Heart left ventricle (tissue), 16 donors: ENCODE measurements around the gene NEUROD2. TPM values are rescaled to one million over a fixed set of nuclear protein-coding genes. Genes with fewer than 3 reads are reported as not detected.

Source experiments
- ATAC-seq, 4 donors: fragments of 200-7000 bp; cut with Tn5 transposase; one replicate each; pipeline ENCODE4 v1.9.1; 2020 to 2022; ENCODE audit warnings: moderate library complexity in 4 of 4, mild to moderate bottlenecking in 3 of 4, moderate number of reproducible peaks in 1 of 4
- DNase-seq, 5 donors: peaks; one replicate each; pipeline ENCODE4 v3.0.0-alpha.2; 2020
- H3K27ac ChIP-seq, 12 donors: fragments of 200-600 bp; sonication (generic) in 4 of 12; one replicate each; pipeline versions ENCODE4 v1.5.0 to v1.8.0; 2016 to 2022; ENCODE audit warnings: mild to moderate bottlenecking in 2 of 12
- H3K27me3 ChIP-seq, 9 donors: fragments of 200-600 bp; sonication (generic) in 2 of 9; one replicate each; pipeline versions ENCODE4 v1.5.1 to v1.8.0; 2016 to 2022; ENCODE audit warnings: mild to moderate bottlenecking in 3 of 9
- H3K36me3 ChIP-seq, 9 donors: fragments of 200-600 bp; sonication (generic) in 2 of 9; one replicate each; pipeline versions ENCODE4 v1.5.0 to v1.8.0; 2018 to 2022; ENCODE audit warnings: mild to moderate bottlenecking in 2 of 9
- H3K4me1 ChIP-seq, 12 donors: fragments of 200-600 bp; sonication (generic) in 4 of 12; one replicate each; pipeline versions ENCODE4 v1.5.0 to v1.8.0; 2016 to 2022; ENCODE audit warnings: mild to moderate bottlenecking in 3 of 12
- H3K4me3 ChIP-seq, 12 donors: fragments of 200-600 bp; sonication (generic) in 4 of 12; one replicate each; pipeline versions ENCODE4 v1.5.0 to v1.8.0; 2017 to 2022; ENCODE audit warnings: mild to moderate bottlenecking in 9 of 12, moderate library complexity in 4 of 12
- H3K9me3 ChIP-seq, 12 donors: fragments of 200-600 bp; sonication (generic) in 4 of 12; one replicate each; pipeline versions ENCODE4 v1.5.0 to v1.8.0; 2016 to 2022; ENCODE audit warnings: mild to moderate bottlenecking in 1 of 12
- POLR2A ChIP-seq, 2 donors: fragments of 450-650 bp; IDR thresholded peaks; one replicate each; pipeline ENCODE4 v1.6.1; 2017; ENCODE audit warnings: antibody characterized with exemption in 2 of 2, mild to moderate bottlenecking in 2 of 2, moderate library complexity in 2 of 2
- WGBS, 4 donors: extraction: QIAGEN DNeasy Blood & Tissue Kit in 2 of 4; methylation state at CpG; one replicate each; pipeline versions ENCODE4 v1.1.5 to v1.1.7; 2013 to 2018; 5-methylcytosine and 5-hydroxymethylcytosine counted together
- intact Hi-C, 10 donors: fragments of 100-400 bp; cut with DNase I; formaldehyde crosslinking; loops; one replicate each; pipeline versions ENCODE4 v1.11.1 to v1.14.2; 2022
- polyA plus RNA-seq, 2 donors: library from polyadenylated mRNA; stranded (reverse); fragments of 200-250 nt; gene quantifications; one replicate each; pipeline ENCODE4 v1.2.3, GENCODE V29; 2013
- total RNA-seq, 9 donors: library from RNA; depleted of rRNA in 2 of 9; stranded (reverse); fragments of >200 nt in 2 of 9; fragmentation: NEBNext Ultra II Directional in 3 of 9; extraction: Animal tissue kit (Norgen Biotek cat#: 25700) in 3 of 9; gene quantifications; one replicate each; pipeline versions ENCODE4 v1.1.0 to v1.2.4, GENCODE V29; 2016 to 2023
- TF ChIP-seq, protein P1 (sequence below), 12 donors: fragments of 200-600 bp; sonication (generic) in 4 of 12; IDR thresholded peaks; one replicate each; pipeline versions ENCODE4 v1.5.0 to v1.8.0; 2018 to 2022; ENCODE audit warnings: antibody characterized with exemption in 12 of 12, mild to moderate bottlenecking in 5 of 12
- donor health status: ischemic (EF 13 %, LVEDD 7.1; RV severe dilation, severe dysfunction).
- donor health status: healthy with polysubstance abuse.
- donor health status: DM: no; HTN: yes; CAD: no.
- donor health status: DM: no; HTN: no; CAD: no.
- donor health status: ischemic (EF 25% LVEDD 6.9; RV normal size, moderate dysfunction).
- donor health status: ischemic (EF 25% LVEDD 5.7; RV mildly dilated, moderate dysfunction).
- donor health status: healthy.
- donor health status: DM: yes; HTN: yes; CAD: no.
- donor health status: ischemic (EF 35%, LVEDD 5.7; RV mildly dilated, moderate dysfunction).
- donor health status: nonischemic (EF 11% LVEDD 7.7; RV severe dilation, severe dysfunction).
- donor health status: DM: yes; HTN: yes; CAD: no.
- donor health status: PGD.
- donor health status: ischemic (EF 29% LVEDD 5.4; RV normal size, mild dysfunction).
- donor health status: nonischemic (EF 23%, LVEDD 6.1; RV moderate dilation, normal function).

Gene NEUROD2
- total and polyA plus RNA-seq, 11 donors = not detected

DNA sequence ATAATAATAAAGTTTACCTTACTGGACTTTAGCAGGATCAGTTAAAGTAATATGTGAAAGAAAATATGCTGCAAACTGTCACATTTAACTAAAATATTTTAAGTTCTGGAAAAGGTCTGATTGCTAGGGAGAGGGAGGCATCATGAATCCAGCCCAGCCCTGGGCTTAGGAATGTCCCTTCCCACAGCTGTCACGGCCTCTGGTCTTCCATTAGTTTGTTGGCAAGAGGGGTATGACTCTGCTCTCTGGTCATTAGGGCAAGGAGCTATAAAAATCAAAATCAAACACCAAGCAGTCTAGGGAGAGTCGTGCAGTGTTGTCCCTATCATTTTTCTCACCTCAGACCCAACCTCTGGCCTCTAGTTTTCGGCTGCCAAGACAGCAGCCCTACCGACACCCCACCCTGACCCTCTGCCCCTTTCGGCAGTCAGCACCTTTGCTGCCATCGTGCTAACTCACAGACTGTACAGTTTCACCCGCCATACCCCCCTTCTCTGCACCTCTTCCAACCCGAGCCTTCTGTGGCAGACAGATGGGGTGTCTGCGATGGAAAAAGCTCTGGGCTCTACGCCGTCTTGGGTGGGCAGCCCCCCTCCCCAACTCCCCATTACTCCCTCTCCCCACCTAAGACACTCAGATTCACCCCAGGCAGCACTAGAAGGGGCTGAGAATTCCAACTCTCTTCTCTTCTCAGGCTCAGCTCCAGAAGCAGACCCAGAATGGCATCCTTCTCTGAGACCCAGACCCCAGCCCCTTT is 41.4 kb downstream of the NEUROD2 start:
- Histone ChIP-seq H3K4me3 (no peak overlapping the region), H3K27ac (no peak overlapping the region), H3K27me3 (no peaks in the 10 kb centered on the region), H3K4me1 (peaks cover 0 to 11% (median 0%) of the 10 kb centered on the region in 12 donors), H3K36me3 (peaks cover 0 to 70% (median 30%) of the 10 kb centered on the region in 9 donors), H3K9me3 (peaks cover 0 to 6% (median 0%) of the 10 kb centered on the region in 12 donors)
- intact Hi-C loops = loop anchor here in 1 of 10 donors (5.0 kb wide), 1 partner anchor 56 kb away; no protein-coding TSS in a partner anchor
- ATAC-seq (no peak), DNase-seq (no peak)
- TF ChIP-seq POLR2A (IDR thresholded peaks at IDR 0.05) = no peak
- WGBS, 4 donors = 86 to 91% (median 88%) methylated on average over 11 of the region's 11 CpGs

DNA sequence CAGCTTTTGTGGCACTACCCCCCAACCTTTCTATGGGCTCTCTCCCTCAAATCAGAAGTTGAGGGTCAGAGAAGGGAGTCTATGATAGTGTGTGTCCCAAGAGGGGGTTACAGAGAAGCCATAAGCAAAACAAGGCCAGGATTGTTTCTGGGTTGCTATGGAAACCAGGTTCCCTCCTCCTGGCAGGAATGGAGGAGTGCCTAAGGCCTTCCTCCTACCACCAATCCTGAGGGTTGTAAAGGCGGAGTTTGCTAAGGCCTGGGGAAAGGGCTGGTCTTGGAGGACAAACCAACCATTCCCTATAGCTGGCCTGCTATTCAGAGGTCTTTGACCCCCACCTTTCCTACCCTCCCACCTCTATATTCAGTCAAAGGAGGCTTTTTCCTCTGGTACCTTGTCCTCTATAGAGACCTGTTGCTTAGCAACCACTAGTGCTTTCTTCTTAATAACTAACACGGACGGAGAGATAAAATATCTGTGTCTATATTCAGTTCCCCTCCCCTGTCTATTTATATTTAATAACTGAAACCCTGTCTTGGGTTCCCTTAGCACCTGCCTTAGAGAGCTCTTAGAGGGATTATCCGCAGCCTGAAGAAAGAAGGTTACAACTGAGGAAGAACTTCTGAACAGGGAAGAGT is 43.4 kb downstream of the NEUROD2 start:
- peak in 1 of 4 donors; percentile 13 for ATAC-seq
- H3K27me3 ChIP-seq = no peaks in the 10 kb centered on the region
- H3K36me3 ChIP-seq = peaks cover 0 to 72% (median 41%) of the 10 kb centered on the region in 9 donors
- intact Hi-C loops = no loop called here
- H3K27ac ChIP-seq = no peak overlapping the region
- WGBS, 4 donors = 65 to 72% (median 69%) methylated on average over 4 of the region's 4 CpGs
- no peak overlapping the region for H3K4me3 ChIP-seq
- no peaks in the 10 kb centered on the region for H3K9me3 ChIP-seq
- H3K4me1 ChIP-seq = peaks cover 0 to 10% (median 0%) of the 10 kb centered on the region in 12 donors
- DNase-seq = no peak
- TF ChIP-seq POLR2A (IDR thresholded peaks at IDR 0.05) = no peak
- TF ChIP-seq, protein P1, sequence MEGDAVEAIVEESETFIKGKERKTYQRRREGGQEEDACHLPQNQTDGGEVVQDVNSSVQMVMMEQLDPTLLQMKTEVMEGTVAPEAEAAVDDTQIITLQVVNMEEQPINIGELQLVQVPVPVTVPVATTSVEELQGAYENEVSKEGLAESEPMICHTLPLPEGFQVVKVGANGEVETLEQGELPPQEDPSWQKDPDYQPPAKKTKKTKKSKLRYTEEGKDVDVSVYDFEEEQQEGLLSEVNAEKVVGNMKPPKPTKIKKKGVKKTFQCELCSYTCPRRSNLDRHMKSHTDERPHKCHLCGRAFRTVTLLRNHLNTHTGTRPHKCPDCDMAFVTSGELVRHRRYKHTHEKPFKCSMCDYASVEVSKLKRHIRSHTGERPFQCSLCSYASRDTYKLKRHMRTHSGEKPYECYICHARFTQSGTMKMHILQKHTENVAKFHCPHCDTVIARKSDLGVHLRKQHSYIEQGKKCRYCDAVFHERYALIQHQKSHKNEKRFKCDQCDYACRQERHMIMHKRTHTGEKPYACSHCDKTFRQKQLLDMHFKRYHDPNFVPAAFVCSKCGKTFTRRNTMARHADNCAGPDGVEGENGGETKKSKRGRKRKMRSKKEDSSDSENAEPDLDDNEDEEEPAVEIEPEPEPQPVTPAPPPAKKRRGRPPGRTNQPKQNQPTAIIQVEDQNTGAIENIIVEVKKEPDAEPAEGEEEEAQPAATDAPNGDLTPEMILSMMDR (IDR thresholded peaks at IDR 0.05) = no peak

DNA sequence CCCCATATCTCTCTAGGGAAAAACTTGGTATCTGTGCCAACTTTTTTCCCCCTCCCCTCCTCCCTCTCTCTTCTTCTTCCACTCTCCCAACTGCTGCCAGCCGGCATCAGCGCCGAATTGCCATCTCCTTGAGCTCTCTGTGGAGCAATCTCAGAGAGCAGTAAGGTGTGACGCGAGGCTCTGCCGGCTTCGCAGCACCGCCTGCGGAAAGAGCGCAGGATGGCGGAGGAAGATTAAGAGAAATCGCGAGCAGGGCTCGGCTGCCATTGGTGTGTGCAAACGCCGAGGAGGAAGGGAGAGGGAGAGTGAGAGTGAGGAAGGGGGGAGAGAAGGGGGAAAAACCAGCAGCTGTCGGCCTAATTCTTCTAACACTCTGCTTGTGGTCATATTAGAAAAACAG is 44.2 kb downstream of the NEUROD2 start:
- intact Hi-C loops = no loop called here
- no peak for TF ChIP-seq POLR2A (IDR thresholded peaks at IDR 0.05)
- TF ChIP-seq, protein P1 (IDR thresholded peaks at IDR 0.05) = no peak
- no peak overlapping the region for H3K4me3 ChIP-seq
- no peaks in the 10 kb centered on the region for H3K9me3 ChIP-seq
- ATAC-seq (no peak), DNase-seq (no peak)
- H3K27ac ChIP-seq = no peak overlapping the region
- WGBS, 4 donors = 52 to 70% (median 66%) methylated on average over 17 of the region's 17 CpGs
- H3K27me3 ChIP-seq = no peaks in the 10 kb centered on the region
- peaks cover 0 to 72% (median 45%) of the 10 kb centered on the region in 9 donors for H3K36me3 ChIP-seq
- peaks cover 0 to 10% (median 0%) of the 10 kb centered on the region in 12 donors for H3K4me1 ChIP-seq

DNA sequence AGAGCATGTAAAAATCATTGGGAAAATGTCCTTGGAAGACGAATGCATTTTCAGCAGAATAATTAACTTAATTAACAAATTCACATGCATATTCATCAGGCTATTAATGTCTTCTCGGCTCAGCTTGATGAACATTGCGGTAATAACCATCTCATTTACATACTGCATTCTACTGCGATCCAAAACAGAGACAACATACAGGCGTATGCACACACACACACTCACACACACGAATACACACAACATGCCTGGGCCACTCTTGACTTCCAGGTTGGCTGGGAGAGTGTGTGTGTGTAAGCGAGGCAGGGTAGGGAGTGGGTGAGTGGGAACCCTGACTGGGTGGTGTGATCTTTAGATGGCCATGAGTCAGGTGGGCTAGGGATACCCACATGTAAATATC is 44.7 kb downstream of the NEUROD2 start:
- 85 to 91% (median 88%) methylated on average over 7 of the region's 7 CpGs for WGBS, 4 donors
- intact Hi-C loops = no loop called here
- Histone ChIP-seq H3K36me3 (peaks cover 0 to 73% (median 50%) of the 10 kb centered on the region in 9 donors), H3K4me1 (peaks cover 0 to 10% (median 0%) of the 10 kb centered on the region in 12 donors), H3K27ac (no peak overlapping the region), H3K9me3 (no peaks in the 10 kb centered on the region), H3K27me3 (no peaks in the 10 kb centered on the region), H3K4me3 (no peak overlapping the region)
- DNase-seq = no peak
- ATAC-seq = no peak
- TF ChIP-seq, protein P1 (IDR thresholded peaks at IDR 0.05) = no peak
- no peak for TF ChIP-seq POLR2A (IDR thresholded peaks at IDR 0.05)
